Measurements from ENCODE around the gene ZNF75A. TPM values are rescaled to one million over a fixed set of nuclear protein-coding genes. Genes with fewer than 3 reads are reported as not detected.

Gene ZNF75A
- total and polyA plus RNA-seq, 8 donors = 6.7 to 27.5 (median 12.0) TPM

GRCh38 chr16:3328643-3329042 lies 23.3 kb downstream of the ZNF75A start:
- WGBS, 2 donors = 41 to 55% methylated on average over 2 of the region's 2 CpGs
- no peak overlapping the region for H3K27ac ChIP-seq
- TF ChIP-seq, protein P1, sequence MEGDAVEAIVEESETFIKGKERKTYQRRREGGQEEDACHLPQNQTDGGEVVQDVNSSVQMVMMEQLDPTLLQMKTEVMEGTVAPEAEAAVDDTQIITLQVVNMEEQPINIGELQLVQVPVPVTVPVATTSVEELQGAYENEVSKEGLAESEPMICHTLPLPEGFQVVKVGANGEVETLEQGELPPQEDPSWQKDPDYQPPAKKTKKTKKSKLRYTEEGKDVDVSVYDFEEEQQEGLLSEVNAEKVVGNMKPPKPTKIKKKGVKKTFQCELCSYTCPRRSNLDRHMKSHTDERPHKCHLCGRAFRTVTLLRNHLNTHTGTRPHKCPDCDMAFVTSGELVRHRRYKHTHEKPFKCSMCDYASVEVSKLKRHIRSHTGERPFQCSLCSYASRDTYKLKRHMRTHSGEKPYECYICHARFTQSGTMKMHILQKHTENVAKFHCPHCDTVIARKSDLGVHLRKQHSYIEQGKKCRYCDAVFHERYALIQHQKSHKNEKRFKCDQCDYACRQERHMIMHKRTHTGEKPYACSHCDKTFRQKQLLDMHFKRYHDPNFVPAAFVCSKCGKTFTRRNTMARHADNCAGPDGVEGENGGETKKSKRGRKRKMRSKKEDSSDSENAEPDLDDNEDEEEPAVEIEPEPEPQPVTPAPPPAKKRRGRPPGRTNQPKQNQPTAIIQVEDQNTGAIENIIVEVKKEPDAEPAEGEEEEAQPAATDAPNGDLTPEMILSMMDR (IDR thresholded peaks at IDR 0.05) = no peak
- no peaks in the 10 kb centered on the region for H3K9me3 ChIP-seq
- H3K4me3 ChIP-seq = no peak overlapping the region
- H3K4me1 ChIP-seq = no peaks in the 10 kb centered on the region
- ATAC-seq (no peak), DNase-seq (no peak), FAIRE-seq (no peak)
- no peaks in the 10 kb centered on the region for H3K27me3 ChIP-seq
- intact Hi-C loops (cut with DNase I) = no loop called here
- no peaks in the 10 kb centered on the region for H3K36me3 ChIP-seq

DNA sequence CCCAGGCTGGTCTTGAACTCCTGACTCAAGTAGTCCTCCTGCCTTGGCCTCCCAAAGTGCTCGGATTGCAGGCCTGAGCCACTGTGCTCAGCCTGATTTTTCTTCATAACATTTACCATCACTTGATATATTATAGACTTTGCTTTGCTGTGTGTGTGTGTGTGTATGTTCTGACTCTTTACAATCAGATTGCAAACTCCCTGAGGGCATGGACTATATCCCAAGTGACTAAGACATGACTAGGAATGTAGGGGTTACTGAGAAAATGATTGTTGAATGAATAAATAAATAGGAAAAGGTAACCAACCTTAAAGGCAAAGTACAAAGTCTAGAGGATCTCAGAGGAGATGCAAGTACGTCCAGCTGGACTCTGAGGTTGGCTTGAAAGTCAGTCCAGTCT lies 40.7 kb downstream of the ZNF75A start:
- 60 to 65% methylated on average over 2 of the region's 2 CpGs for WGBS, 2 donors
- Histone ChIP-seq H3K27me3 (no peaks in the 10 kb centered on the region), H3K4me1 (no peaks in the 10 kb centered on the region), H3K4me3 (no peak overlapping the region), H3K36me3 (no peaks in the 10 kb centered on the region), H3K27ac (no peak overlapping the region), H3K9me3 (no peaks in the 10 kb centered on the region)
- intact Hi-C loops (cut with DNase I) = no loop called here
- no peak for DNase-seq
- TF ChIP-seq, protein P1 (IDR thresholded peaks at IDR 0.05) = no peak
- ATAC-seq = no peak
- no peak for FAIRE-seq

DNA sequence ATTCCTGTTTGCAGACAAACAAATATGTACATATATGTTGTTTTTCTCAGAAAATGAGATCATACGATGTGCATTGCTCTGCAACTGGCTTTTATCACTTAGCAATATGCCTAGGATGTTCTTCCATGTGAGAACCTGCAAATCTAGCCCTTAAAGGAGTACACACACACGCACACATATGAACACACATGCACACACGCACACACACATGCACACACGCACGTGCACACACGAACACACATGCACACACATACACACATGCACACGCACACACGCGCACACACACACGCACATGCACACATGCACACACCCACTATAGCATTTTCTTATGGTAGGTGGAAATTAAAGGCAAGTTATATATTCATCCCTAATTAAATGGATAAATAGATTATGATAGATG lies 42.3 kb downstream of the ZNF75A start:
- no peaks in the 10 kb centered on the region for H3K36me3 ChIP-seq
- H3K27ac ChIP-seq = no peak overlapping the region

DNA sequence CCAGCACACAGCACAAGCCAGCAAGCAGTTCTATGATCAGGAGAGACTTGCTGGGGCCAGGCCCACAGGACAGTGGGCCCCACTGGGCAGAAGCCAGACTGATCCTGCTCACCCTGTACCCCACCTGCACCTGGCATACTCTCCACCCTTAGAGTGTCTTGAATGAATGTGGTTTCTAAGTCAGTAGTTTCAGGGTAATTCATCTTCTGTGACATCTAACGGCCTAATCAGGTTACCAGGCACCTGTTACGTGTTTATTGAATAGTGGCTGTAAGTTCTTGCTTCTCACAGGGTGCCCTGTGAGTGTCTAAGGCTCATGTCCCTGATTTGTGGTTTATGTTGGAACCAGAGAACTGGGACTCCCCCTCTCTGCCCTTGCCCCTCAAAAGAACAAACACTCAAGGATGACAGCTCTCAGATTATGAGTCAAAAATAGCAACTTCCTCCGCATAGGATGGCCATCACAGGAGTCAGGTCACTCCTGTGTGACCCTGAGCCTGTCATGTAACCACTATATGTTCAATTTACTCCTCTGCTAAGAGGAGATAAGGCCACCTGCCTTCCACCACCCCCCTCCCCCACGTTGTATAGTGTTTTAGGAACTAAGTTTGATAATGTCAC lies 43.4 kb downstream of the ZNF75A start:
- peak in 1 of 4 donors; percentile 17 for ATAC-seq
- no peaks in the 10 kb centered on the region for H3K27me3 ChIP-seq
- intact Hi-C loops (cut with DNase I) = no loop called here
- TF ChIP-seq, protein P1 (IDR thresholded peaks at IDR 0.05) = no peak
- no peak overlapping the region for H3K4me3 ChIP-seq
- FAIRE-seq = no peak
- H3K9me3 ChIP-seq = no peaks in the 10 kb centered on the region
- H3K27ac ChIP-seq = no peak overlapping the region
- 15 to 21% methylated on average over 4 of the region's 4 CpGs for WGBS, 2 donors
- H3K36me3 ChIP-seq = no peaks in the 10 kb centered on the region
- no peaks in the 10 kb centered on the region for H3K4me1 ChIP-seq
- no peak for DNase-seq

More for the DNA sequence above, 42.3 kb downstream of the ZNF75A start:
- Histone ChIP-seq H3K4me1 (no peaks in the 10 kb centered on the region), H3K27me3 (no peaks in the 10 kb centered on the region), H3K4me3 (no peak overlapping the region), H3K9me3 (no peaks in the 10 kb centered on the region)
- WGBS, 2 donors = 72 to 75% methylated on average over 10 of the region's 10 CpGs
- TF ChIP-seq, protein P1 (IDR thresholded peaks at IDR 0.05) = no peak
- FAIRE-seq (no peak), DNase-seq (no peak), ATAC-seq (no peak)
- intact Hi-C loops (cut with DNase I) = no loop called here

DNA sequence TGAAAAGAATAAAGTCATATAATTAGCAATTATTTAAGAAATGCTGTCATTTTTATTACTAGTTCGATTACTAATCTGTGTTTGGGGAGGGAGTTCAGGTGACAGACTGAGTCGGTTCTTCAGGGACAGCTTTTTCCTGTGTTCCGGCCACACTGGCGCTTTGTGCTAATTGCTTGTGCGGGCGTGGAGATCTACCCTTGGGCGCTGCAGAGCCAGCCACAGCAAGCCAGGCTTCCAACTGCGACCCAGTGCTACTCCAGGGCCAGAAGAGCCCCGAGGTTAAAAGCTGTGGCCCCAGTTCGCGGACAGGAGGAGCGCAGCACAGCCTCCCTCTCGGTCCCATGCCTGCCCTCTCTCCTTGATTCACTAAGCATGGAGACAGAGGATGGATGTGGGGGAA lies 43.9 kb downstream of the ZNF75A start:
- WGBS, 2 donors = 48 to 51% methylated on average over 13 of the region's 13 CpGs
- Histone ChIP-seq H3K9me3 (no peaks in the 10 kb centered on the region), H3K36me3 (no peaks in the 10 kb centered on the region), H3K4me1 (no peaks in the 10 kb centered on the region), H3K27ac (no peak overlapping the region), H3K27me3 (no peaks in the 10 kb centered on the region), H3K4me3 (no peak overlapping the region)
- ATAC-seq (no peak), DNase-seq (no peak), FAIRE-seq (no peak)
- intact Hi-C loops (cut with DNase I) = no loop called here
- TF ChIP-seq, protein P1 (IDR thresholded peaks at IDR 0.05) = no peak

All from pancreas (tissue), 10 donors.